OCI-LY1 (cell line): ENCODE measurements around the gene CTNND2.

ENCODE experiments used
- H2AFZ ChIP-seq: fragments of 200-600 bp; sonication (generic), shearing (Covaris generic); 2 replicates; pipeline ENCODE4 v1.6.0; 2014; ENCODE audit warnings: antibody characterized with exemption, mild to moderate bottlenecking, low read length
- H3F3A ChIP-seq: fragments of 200-600 bp; sonication (generic), shearing (Covaris generic); 2 replicates; pipeline ENCODE4 v1.6.0; 2014; ENCODE audit warnings: mild to moderate bottlenecking, antibody characterized with exemption, low read length, moderate library complexity; ENCODE audit not compliant: insufficient read depth
- H3K27ac ChIP-seq: fragments of 200-600 bp; sonication (generic); 2 replicates; pipeline ENCODE4 v1.5.1; 2014; ENCODE audit warnings: low read length, mixed run types, mild to moderate bottlenecking, low read depth; ENCODE audit not compliant: poor library complexity, severe bottlenecking
- H3K27me3 ChIP-seq: fragments of 200-600 bp; sonication (generic); 2 replicates; pipeline ENCODE4 v1.6.0; 2014; ENCODE audit warnings: antibody characterized with exemption, mild to moderate bottlenecking, low read length, moderate library complexity; ENCODE audit not compliant: insufficient read depth
- H3K36me3 ChIP-seq: fragments of 200-600 bp; sonication (generic); 2 replicates; pipeline ENCODE4 v1.6.1; 2014; ENCODE audit warnings: mild to moderate bottlenecking, antibody characterized with exemption, low read length, moderate library complexity, mixed read lengths; ENCODE audit not compliant: insufficient read depth
- H3K4me1 ChIP-seq: fragments of 200-600 bp; sonication (generic); 2 replicates; pipeline ENCODE4 v1.5.1; 2014; ENCODE audit warnings: mild to moderate bottlenecking, low read length, moderate library complexity; ENCODE audit not compliant: insufficient read depth, severe bottlenecking
- H3K4me2 ChIP-seq: fragments of 200-600 bp; sonication (generic), shearing (Covaris generic); 2 replicates; pipeline ENCODE4 v1.6.1; 2014; ENCODE audit warnings: low read length
- H3K4me3 ChIP-seq: fragments of 200-600 bp; sonication (generic); 2 replicates; pipeline ENCODE4 v1.5.1; 2014; ENCODE audit warnings: low read length, low read depth, mild to moderate bottlenecking, mixed read lengths; ENCODE audit not compliant: poor library complexity, severe bottlenecking
- H3K79me2 ChIP-seq: fragments of 200-600 bp; shearing (Covaris generic); 2 replicates; pipeline ENCODE4 v1.6.1; 2016; ENCODE audit warnings: mixed run types, low read length, mixed read lengths; ENCODE audit not compliant: insufficient read depth
- H3K9ac ChIP-seq: fragments of 200-600 bp; sonication (generic), shearing (Covaris generic); 2 replicates; pipeline ENCODE4 v1.6.1; 2014; ENCODE audit warnings: mild to moderate bottlenecking, low read length, mixed read lengths
- H3K9me2 ChIP-seq: fragments of 200-600 bp; sonication (generic), shearing (Covaris generic); 2 replicates; pipeline ENCODE4 v1.6.1; 2014; ENCODE audit warnings: low read depth, mild to moderate bottlenecking, low read length, mixed read lengths
- H3K9me3 ChIP-seq: fragments of 200-600 bp; shearing (Covaris generic); 2 replicates; pipeline ENCODE4 v1.6.1; 2014; ENCODE audit warnings: low read length, mixed read lengths
- H4K20me1 ChIP-seq: fragments of 200-600 bp; sonication (generic), shearing (Covaris generic); 2 replicates; pipeline ENCODE4 v1.6.0; 2016; ENCODE audit warnings: mild to moderate bottlenecking, low read length; ENCODE audit not compliant: insufficient read depth
- CTCF ChIP-seq: fragments of 200-600 bp; sonication (generic), shearing (Covaris generic); IDR thresholded peaks from 2 replicates; pipeline ENCODE4 v1.5.1; 2017; ENCODE audit warnings: mild to moderate bottlenecking, antibody characterized with exemption, low read length, moderate library complexity, mixed read lengths
- EZH2 ChIP-seq: fragments of 200-600 bp; sonication (generic), shearing (Covaris generic); IDR thresholded peaks from 2 replicates; pipeline ENCODE4 v1.8.0; 2017; ENCODE audit warnings: borderline replicate concordance, mixed run types, mild to moderate bottlenecking, antibody characterized with exemption, low read length, moderate library complexity, mixed read lengths

CTNND2 gene

GRCh38 chr5:11180890-11181289 is 723.4 kb downstream of the CTNND2 start:
- Histone ChIP-seq H3K4me1 (no peaks in the 10 kb centered on the region), H3K4me3 (no peak overlapping the region), H2AFZ (no peak overlapping the region), H3K9ac (no peak overlapping the region), H3K9me3 (no peaks in the 10 kb centered on the region), H3K27me3 (no peaks in the 10 kb centered on the region), H3K9me2 (no peaks in the 10 kb centered on the region), H3F3A (no peaks in the 10 kb centered on the region), H3K4me2 (no peak overlapping the region), H3K79me2 (no peaks in the 10 kb centered on the region), H3K36me3 (no peaks in the 10 kb centered on the region), H3K27ac (no peak overlapping the region), H4K20me1 (no peaks in the 10 kb centered on the region)
- TF ChIP-seq CTCF (no peak), EZH2 (no peak)

- no peaks in the 10 kb centered on the region for H3K79me2 ChIP-seq
- H3K4me3 ChIP-seq: no peak overlapping the region
- no peaks in the 10 kb centered on the region for H4K20me1 ChIP-seq
- H3K4me1 ChIP-seq: no peaks in the 10 kb centered on the region
- no peaks in the 10 kb centered on the region for H3K9me2 ChIP-seq
- no peak overlapping the region for H3K27ac ChIP-seq
- H3K27me3 ChIP-seq: no peaks in the 10 kb centered on the region
- no peaks in the 10 kb centered on the region for H3K36me3 ChIP-seq
- H3K4me2 ChIP-seq: no peak overlapping the region
- TF ChIP-seq EZH2 (no peak), CTCF (no peak)
- H2AFZ ChIP-seq: no peak overlapping the region
- no peak overlapping the region for H3K9ac ChIP-seq
- no peaks in the 10 kb centered on the region for H3F3A ChIP-seq
- no peaks in the 10 kb centered on the region for H3K9me3 ChIP-seq
These were observed 726.1 kb downstream of the CTNND2 start for GRCh38 chr5:11177999-11178711.

GRCh38 chr5:11174591-11174990 is 729.7 kb downstream of the CTNND2 start:
- Histone ChIP-seq H3K79me2 (no peaks in the 10 kb centered on the region), H3K9me2 (no peaks in the 10 kb centered on the region), H2AFZ (no peak overlapping the region), H3K36me3 (no peaks in the 10 kb centered on the region), H3F3A (no peaks in the 10 kb centered on the region), H3K4me1 (no peaks in the 10 kb centered on the region), H3K27me3 (no peaks in the 10 kb centered on the region), H3K4me2 (no peak overlapping the region), H4K20me1 (no peaks in the 10 kb centered on the region), H3K27ac (no peak overlapping the region), H3K9ac (no peak overlapping the region), H3K9me3 (no peaks in the 10 kb centered on the region), H3K4me3 (no peak overlapping the region)
- TF ChIP-seq CTCF (no peak), EZH2 (no peak)
